PC-3 (cell line): ENCODE results near the gene SMAD3.

Experiments
- CTCF ChIP-seq: fragments of 300-600 bp; sonication (generic); conservative IDR thresholded peaks from 2 replicates; pipeline ENCODE4 v1.5.1; 2017; ENCODE audit warnings: antibody characterized with exemption, low read depth, mild to moderate bottlenecking, low read length
- EZH2 ChIP-seq: fragments of 300-600 bp; sonication (generic); IDR thresholded peaks from one replicate; pipeline ENCODE4 v1.6.1; 2017; ENCODE audit warnings: antibody characterized with exemption, mild to moderate bottlenecking, low read length; ENCODE audit not compliant: unreplicated experiment
- EZH2phosphoT487 ChIP-seq: fragments of 300-600 bp; sonication (generic); IDR thresholded peaks from 2 replicates; pipeline ENCODE4 v1.6.1; 2018; ENCODE audit warnings: mild to moderate bottlenecking, antibody characterized with exemption, low read length, borderline replicate concordance

DNA sequence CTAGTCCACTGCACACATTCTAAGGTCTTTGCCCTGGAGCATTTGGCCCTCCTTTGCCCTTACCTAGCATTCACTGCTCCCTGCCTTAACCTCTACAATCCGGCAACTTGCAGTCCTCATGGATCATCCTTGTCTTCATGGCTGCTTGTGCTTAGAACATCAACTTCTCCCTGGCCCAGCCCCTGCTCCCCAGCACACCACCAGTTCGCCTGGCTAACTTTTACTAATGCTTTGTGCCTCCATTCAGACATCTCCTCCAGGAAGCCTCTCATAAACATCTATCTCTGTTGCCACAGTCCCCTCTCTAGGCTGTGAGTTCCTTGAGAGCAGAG lies 131.9 kb downstream of the SMAD3 start:
- no peak for TF ChIP-seq CTCF
- TF ChIP-seq EZH2: no peak
- no peak for TF ChIP-seq EZH2phosphoT487
